Measurements from ENCODE around the gene PANK4.

- TF ChIP-seq POLR2A (IDR thresholded peaks at IDR 0.05; ENCODE audit: low read length) = no peak
- TF ChIP-seq GATA1 (IDR thresholded peaks at IDR 0.05; ENCODE audit: low read depth, low read length) = no peak
Observed at GRCh38 chr1:2532485-2533160, 6.2 kb upstream of the PANK4 start.

Data from erythroblast (primary cell).